Measurements from ENCODE around the gene BANP.
"Not testable (repeated sequence)": the region's sequence is repeated elsewhere in the genome, so short reads cannot be mapped to it uniquely, and the experiment has no call there.

Gene BANP

DNA sequence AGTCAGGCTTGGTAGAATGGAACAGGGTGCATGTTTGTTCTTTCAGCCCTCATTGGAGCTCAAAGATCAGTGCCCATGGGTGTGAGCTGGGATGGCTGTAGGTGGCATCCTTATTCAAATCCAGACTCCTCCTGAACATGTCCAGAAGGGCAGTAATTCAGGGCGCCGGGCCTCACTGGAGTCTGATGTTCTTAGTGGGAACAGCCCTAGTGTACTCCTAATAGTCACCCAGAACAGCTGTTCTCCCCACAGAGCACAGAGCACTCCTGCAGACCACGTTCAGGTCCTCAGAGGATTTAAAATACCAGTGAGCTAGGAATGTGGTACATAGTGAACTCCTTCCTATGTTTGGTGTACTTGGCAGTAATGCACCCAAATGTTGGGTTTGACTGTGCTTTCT lies 96.2 kb downstream of the BANP start:
- DNase-seq (ENCODE audit: low read depth, low spot score), result no peak

DNA sequence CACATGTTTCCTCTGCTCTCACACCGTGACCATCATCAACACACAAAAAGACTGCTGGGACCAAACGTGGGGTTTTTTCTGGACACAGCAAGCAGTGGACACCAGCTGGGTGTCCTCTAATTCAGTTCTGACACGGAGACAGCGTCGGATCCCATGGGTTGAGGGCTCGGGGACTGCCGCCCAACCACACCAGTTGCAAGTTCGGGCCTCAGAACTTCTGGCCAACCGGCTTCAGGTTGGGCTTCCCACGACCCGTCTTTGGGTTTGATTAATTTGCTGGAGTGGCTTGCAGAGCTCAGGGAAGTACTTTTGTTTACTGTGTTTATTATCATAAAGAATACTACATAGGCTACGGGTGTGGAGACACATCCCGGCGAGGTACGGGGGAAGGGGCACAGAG lies 97.8 kb downstream of the BANP start:
- DNase-seq (ENCODE audit: low read depth, low spot score), result no peak

DNA sequence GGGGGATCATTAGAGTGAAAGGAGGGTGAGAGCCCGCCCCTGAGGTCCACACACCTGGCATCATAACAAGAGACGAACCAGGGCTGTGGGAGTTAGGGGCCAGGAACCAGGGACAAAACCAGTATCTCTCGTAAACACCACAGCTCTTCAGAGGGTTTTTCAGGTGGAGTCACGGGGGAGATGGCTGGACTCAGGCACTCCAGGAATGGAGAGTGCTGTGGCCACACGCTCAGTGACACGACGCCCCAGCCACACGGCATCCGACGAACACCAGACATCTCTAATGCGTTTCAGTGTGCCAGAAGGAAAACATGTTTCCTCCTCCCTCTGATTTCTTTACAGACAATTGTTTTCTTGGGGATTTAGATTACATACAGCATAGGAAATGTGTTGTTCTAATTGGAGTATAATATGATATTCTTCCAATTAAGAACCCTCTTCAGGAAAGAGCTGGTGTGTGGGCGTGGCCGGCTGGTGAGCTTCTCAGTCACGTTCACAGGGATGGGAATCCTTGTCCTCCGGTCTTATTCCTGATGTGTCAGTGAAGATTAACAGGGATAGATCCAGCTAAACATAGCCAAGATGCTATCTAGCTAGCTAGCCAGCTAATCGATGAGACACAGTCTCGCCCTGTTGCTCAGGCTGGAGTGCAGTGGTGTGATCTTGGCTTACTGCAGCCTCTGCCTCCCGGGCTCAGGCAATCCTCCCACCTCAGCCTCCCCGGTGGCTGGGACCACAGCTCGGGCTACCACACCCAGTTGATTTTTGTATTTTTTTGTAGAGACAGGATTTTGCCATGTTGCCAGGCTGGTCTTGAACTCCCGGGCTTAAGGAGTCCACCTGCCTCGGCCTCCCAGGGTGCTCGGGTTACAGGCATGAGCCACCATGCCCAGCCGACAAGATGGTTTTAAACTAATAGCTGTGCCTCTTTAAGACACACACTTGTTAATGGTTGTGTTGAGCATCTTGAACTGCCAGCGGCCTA lies 98.6 kb downstream of the BANP start:
- no peak for DNase-seq (ENCODE audit: low read depth, low spot score)

DNA sequence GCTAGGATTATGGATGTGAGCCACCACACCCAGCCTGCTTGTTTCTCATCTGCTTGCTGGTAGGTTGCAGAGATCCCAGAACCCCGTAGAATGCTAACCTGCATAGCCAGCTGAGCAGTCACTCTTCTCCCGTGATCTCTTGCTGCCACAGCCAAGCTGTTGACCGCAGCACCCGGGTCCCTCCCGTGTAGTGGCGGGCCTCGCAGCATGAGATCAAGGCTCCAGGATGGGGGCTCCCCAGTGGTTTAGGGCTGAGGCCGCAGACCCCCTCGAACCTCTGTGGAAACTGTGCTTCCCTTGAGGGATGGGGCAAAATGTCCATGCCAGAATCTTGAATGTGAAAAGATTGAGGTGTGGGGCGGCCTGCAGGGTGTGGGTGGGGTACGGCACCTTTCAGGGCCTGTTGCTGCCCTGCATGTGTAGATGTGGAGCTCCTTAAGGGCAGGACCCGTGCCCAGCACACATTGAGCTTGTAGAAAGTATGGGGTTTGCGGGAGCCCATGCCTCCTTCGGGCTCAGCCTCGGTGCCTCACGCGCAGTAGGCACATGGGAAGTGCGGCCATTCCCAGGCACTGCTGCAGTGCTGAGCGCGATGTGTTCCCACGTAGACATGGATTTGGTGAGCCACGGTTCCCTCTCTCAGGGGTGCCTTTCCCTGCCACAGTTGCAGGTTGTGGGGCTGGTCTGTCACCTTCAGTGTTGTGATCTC lies 99.9 kb downstream of the BANP start:
- DNase-seq (ENCODE audit: low read depth, low spot score), result no peak

DNA sequence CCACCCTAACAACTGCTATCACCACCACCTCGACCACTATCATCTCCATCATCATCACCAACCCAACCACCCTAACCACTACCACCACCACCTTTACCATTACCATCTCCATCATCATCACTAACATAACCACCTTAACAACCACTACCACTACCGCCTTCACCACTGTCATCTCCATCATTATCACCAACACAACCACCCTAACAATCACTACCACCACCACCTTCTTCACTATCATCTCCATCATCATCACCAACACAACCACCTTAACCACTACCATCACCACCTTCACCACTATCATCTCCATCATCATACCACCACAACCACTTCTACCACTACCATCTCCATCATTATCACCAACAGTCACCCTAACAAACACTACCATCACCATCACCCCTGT lies 101.4 kb downstream of the BANP start:
- no peak for DNase-seq (ENCODE audit: low read depth, low spot score)

DNA sequence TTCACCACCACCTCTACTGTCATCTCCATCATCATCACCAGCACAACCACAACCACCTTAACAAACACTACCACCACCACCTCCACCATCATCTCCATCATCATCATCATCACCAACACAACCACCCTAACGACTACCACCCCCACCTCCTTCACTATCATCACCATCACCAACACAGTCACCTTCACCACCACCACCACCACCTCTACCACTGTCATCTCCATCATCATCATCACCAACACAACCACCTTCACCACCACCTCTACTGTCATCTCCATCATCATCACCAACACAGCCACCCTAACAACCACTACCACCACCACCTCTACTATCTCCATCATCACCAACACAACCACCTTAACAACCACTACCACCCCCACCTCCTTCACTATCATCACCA lies 102.2 kb downstream of the BANP start:
- not testable (repeated sequence) for DNase-seq (ENCODE audit: low read depth, low spot score)

DNA sequence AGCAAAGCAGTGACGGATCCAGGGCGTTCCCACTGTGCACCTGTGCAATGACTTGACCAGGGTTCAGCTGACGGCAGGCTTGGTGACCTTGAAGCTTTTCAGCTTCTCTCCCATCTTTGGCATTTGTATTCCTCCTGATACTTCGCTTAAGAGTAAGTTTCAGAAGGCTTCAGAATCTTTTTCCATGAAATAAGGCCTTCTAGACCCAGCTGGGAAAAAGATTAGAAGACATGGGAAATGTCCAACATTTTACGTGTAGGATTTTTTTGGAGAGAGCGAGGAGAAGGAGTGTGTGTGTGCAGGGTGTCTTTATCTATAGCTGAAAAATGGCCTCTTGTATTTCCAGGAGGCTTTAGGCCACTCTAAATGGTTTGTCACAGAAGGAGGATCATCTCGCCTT lies 104.1 kb downstream of the BANP start:
- DNase-seq (ENCODE audit: low read depth, low spot score), result no peak

DNA sequence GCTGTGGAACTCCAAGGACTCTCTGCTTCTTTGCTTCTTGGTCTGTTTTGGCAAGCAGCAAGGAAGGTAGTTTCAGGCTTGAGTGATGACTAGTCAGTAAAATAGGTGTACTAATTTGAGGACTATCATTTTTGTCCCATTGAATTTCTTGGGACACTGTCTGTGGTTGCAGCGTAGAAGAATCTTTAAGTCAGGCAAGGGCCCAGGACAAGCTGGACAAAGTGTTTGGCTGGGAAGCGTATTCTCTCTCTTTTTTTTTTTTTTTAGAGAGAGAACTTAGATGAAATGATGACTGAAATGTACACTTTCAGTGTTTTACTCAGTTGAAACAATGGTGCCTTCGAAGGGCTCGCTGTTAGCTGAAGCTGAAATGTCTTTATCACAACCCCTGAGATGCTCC lies 105.0 kb downstream of the BANP start:
- DNase-seq (ENCODE audit: low read depth, low spot score), result no peak

DNA sequence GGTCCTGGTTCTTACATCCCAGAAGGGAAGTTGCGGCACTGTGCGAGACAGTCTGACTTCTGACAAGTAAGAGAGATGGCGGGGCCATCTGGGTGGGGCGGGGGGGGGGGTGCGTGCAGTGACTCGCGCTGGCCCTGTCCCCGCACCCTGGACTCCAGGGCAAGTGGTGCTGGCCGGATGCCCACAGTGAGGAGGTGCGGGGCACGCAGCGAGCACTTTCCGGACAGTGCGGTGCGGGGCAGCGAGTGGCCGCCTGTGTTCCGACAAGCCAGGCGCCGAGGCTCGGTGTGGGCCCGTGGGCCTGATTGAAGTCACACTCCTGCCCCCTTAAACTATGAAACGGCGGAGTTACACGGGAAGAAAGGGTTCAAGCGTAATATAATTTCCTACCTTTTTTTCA lies 106.4 kb downstream of the BANP start:
- DNase-seq (ENCODE audit: low read depth, low spot score), result no peak

DNA sequence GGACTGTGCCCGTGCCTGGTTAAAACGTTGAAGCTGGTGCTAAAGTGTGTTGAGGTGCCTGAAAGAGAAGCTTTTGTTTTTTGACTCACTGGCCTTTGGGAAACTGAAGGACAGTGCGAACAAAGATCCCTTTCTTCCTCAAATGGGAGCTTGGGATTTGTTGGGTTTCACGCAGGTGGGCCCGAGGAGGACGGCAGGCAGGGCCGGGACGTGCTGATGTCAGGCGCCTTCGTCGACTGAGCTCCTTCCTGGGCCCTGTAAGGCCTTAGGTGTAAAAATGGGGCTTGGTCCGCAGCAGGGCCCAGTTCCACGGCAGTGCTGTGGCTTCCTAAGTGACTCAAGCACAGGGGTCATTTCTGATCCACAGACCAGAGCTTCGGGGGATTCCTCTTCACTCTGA lies 106.9 kb downstream of the BANP start:
- no peak for DNase-seq (ENCODE audit: low read depth, low spot score)

DNA sequence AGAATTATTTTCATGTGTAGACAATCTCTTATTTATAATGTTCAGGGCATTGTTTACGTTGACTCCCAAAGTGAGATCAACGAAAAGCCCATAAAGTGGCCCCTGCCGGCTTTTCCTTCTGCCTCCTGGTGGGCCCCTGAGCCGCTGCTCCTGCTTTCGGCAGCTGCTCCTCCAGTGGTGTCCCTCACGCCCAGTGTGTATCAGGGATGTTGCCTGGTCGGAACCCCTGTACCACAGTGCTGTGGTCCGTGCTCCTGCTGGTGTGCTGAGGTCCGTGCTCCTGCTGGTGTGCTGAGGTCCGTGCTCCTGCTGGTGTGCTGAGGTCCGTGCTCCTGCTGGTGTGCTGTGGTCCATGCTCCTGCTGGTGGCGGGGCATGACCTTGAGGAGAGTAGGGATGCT lies 107.6 kb downstream of the BANP start:
- DNase-seq (ENCODE audit: low read depth, low spot score), result no peak

DNA sequence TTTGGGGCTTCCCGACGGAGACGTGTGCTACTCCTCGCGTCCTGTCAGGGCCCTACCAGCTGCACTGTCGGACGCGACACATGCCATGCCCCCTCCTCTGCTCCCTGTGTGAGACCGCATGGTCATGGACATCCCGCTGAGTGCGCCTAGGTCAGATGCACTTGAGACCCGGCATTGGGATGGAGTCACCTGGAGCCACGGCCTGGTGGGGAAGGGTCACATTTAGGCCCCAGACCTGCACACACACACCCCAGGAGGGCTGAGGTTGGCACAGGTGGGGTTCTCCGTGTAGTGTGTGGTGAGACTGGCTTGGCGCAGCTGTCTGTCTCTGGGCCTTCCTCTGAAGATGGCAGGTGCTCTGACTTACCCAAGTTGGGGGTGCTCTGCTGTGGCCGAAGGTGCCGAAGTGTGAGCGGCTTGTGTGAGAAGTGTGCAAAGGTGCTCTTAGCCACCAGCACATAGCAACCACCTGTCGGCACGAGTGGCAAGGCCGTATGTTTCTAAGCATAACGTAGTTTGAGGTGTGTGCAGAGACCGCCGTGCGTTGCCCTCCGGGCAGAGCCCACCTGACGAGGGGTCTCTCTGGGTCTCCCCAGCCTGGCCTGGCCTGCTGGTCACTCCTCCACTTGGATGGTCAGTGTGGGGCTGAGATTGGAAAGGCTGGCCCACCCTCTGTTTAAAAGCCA lies 108.6 kb downstream of the BANP start:
- no peak for DNase-seq (ENCODE audit: low read depth, low spot score)

DNA sequence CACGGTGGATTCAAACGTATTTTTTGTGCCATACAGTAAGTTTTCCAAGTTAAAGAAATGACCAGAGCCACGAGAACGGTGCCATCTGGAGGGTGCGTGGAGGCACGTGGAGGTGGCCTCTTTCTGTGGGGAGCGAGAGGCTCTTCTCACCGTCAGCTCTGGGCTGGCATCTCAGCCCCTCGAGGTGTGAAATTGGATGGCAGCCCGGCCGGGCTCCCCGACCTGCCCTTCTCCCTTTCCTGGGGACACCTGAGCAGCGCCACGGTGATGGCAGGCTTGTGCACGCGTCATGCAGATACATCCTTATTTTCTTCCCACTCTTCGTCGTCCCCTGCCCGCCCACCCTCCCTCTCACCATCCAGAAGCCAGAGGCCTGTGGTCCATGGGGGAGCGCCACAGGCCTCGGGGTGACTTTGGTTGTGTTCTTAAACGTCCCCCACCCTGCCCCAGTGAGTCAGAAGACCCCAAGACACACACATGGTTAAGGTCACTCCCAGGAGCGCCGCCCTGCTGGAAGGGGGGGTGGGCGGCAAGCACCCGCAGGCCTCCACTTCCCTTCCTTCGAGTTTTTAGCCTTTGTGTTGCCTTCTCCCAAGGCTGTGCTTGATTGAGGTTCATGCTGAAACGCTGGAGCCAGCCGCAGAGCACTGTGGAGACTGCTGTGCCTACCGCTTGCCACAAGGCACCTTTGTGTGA lies 109.4 kb downstream of the BANP start:
- no peak for DNase-seq (ENCODE audit: low read depth, low spot score)

DNA sequence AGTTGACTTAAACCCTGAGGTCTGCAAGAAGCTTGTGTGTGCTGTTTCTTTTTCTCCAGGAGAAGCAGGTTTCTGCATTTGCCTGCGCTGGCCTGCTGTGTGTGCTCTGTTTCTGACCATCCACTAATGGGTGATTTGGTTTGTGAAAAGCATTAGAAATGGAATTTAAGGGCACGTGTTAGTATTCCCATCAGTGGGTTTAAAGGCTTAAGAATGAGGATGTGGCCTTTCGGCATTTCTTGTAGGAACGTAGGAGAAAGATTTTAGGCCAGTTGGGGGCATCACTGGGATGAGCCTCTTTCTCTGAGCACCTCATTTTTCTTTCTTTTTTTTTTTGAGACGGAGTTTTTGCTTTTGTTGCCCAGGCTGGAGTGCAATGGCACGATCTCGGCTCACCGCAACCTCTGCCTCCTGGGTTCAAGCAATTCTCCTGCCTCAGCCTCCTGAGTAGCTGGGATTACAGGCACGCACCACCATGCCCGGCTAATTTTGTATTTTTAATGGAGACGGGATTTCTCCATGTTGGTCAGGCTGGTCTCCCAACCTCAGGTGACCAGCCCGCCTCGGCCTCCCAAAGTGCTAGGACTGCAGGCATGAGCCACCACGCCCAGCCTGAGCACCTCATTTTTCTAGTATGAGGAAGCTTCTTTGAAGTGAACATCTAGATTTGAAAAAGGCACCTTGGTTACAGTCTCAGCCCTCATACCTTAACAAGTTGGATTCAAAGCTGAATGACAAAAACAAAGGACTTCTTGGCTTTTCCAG lies 110.3 kb downstream of the BANP start:
- no peak for DNase-seq (ENCODE audit: low read depth, low spot score)

DNA sequence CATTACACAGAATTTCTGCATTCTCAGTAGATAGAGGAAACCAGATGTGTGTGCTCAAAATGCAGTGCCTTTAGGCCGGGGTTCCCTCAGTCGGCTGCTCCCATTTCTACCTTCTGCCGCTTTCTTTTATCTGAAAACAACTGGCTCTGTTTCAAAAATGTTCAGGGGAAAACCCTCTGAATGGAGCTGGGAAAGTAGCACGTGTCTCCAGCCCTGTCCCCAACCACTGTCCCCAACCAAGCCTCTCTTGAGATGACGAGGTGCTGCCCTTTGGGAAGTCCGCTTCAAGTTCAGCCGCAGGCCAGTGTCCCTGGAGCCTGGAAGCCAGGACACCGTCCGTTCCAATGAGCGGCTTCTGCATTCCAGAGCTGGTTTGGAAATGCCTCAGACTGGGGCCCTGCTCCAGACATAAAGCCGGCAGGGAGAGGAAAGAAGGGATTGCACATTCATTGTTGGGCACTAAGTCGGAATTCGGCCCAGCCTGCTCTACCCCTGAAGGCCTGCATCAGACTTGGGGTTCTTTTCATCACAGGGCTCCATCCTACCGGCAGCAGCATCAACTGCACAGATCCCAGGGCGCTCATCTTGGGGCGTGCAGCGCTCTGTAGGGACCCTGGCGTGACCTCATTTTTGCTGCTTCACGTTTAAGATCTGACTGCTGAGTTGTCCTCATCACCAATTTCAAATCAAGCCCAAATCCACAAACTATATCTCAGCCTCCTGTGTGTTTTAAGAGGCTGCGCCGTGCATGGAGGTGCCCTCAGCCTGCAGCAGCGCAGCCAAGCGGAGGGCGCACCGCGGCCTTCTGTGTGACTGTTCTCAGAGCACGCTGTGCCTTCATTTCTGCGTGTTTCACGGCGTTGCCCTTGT lies 111.3 kb downstream of the BANP start:
- no peak for DNase-seq (ENCODE audit: low read depth, low spot score)

DNA sequence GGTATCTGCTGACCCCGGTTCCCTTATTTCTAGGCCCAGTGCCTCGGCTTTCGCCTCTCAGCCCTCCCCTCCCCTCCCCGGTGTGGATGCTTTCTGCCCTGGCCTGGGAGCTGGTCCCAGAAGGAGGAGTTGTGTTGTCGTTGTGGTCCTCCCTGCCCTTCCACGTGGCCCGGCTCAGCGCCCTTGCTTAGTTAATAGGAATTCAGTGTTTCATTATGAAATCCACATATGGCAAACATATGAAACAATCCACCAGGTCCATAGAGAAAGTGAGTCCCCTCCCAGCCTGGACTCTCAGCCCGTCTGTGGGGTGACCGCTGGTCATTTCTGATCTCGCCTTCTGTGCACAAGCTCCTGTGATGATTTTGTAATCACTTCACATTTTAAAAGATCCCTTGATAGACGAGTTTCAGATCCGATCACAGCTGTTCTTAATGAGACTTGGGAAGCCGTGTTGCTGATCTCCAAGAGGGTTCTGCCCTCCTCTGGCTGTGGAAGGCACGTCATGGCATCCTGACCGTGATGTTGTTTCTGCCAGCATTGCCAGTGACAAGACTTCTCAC lies 112.1 kb downstream of the BANP start:
- no peak for DNase-seq (ENCODE audit: low read depth, low spot score)

DNA sequence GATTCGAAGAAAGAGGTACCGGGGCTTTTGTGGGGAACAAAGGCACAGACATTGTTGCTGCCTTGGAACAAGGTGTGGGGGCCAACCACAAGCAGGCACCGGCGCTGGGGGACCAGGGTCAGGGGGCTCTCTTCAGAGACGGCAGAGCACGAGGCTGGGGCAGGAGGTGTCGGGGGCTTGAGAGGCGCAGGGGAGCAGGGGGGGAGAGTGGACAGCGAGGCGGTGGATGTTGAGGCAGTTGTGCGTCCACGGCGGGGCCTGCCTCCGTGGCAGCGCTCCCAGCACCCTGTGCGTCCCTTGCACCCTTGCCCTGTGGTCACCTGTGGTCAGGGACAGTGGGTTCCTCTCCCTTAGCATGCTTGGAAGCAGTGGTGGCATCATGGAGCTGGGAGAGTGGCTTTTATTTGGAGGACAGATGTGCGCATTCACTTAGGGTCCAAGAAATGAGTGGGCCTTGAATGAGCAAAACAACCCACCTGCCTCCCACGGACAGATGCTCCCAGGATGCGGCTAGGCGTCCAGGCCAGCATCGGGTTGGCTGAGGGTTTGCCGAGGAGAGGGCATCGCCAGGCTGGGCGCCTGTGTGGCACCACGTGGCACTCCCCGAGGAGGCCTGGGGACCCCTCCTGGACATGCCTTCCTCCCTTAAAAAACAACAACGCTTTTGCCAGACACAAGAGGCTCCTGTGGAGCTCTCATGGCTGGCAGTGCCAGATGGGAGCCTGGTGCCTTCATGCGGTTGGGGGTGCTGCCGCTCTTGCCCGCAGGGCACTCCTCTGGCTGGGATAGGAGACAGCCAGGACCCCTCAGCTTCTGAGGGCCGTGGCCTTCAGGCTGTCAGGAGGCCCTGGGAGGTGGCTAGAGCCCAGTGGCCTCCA lies 113.0 kb downstream of the BANP start:
- no peak for DNase-seq (ENCODE audit: low read depth, low spot score)

DNA sequence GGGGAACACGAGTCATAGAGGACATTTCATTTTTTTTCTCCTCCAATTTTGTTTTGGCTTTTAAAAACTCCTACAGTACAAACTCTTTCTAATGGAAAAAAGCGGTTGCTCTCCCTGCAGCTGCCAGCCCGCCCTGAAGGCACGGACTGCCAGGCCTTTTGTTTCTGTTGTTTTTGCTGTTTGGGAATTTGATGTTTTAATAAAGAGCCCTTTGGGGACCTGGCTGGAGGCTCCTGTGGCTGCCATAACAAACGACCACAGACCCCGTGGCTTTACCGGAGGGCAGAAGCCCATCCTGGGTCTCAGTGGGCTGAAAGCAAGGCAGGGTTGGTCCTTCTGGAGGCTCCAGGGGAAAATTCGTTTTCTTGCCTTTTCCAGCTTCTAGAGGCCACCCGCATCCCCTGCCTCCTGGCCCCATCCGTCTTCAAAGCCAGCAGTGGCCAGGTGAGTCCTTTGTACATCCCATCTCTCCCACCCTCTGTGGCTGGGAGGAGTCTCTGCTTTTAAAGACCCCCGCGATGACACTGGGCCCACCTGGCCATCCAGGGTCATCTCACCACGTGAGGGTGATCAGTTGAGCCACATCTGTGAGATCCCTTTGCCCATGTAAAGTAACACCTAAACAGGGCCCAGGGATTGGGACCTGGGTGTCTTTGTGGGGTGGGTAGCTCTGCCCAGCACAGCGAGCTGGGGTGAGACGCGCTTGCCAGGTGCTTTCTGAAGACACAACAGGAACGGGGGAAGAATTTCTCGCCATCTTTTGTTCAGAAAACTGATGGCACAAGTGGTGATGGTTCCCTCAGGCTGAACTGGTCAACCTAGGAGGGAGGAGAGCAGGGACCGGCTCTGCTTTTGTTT lies 113.9 kb downstream of the BANP start:
- no peak for DNase-seq (ENCODE audit: low read depth, low spot score)
